Bronchial epithelial cell (primary cell): ENCODE data around the gene TMEM178B. TPM values are rescaled to one million over a fixed set of nuclear protein-coding genes. Genes with fewer than 3 reads are reported as not detected.
"Not testable (repeated sequence)": the region's sequence is repeated elsewhere in the genome, so short reads cannot be mapped to it uniquely, and the experiment has no call there.

Source experiments
- DNase-seq: peaks from one replicate; pipeline ENCODE4 v3.0.0-alpha.2; 2010; ENCODE audit warnings: low read depth
- FAIRE-seq: peaks from 2 replicates; lab custom pipeline; 2011; peaks lifted over from hg19 to GRCh38; lab: Jason Lieb, UNC
- H3K27me3 ChIP-seq: 2 replicates; pipeline ENCODE4 v1.5.1; 2011; ENCODE audit warnings: low read length; ENCODE audit not compliant: control insufficient read depth, insufficient read depth
- H3K36me3 ChIP-seq: 2 replicates; pipeline ENCODE4 v1.5.1; 2011; ENCODE audit warnings: low read length; ENCODE audit not compliant: control insufficient read depth, insufficient read depth
- H3K4me3 ChIP-seq: 2 replicates; pipeline ENCODE4 v1.5.1; 2011; ENCODE audit warnings: mild to moderate bottlenecking, low read depth, low read length, control low read depth
- CTCF ChIP-seq: IDR thresholded peaks from 2 replicates; pipeline ENCODE4 v1.5.1; 2011; ENCODE audit warnings: mild to moderate bottlenecking, moderate library complexity, low read length, control low read depth, inconsistent platforms; ENCODE audit not compliant: insufficient read depth, severe bottlenecking
- total RNA-seq: library from RNA; depleted of rRNA; stranded (reverse); fragments of >200 nt; gene quantifications from 2 replicates; pipeline ENCODE4 v1.2.1, GENCODE V29; 2014

TMEM178B gene
- under 0.01 TPM in 2 replicates for total RNA-seq

- peaks cover 23% of the 10 kb centered on the region for H3K27me3 ChIP-seq
- no peak for TF ChIP-seq CTCF
- no peak for DNase-seq
- H3K36me3 ChIP-seq, result no peaks in the 10 kb centered on the region
- H3K4me3 ChIP-seq, result peak within 1 kb of the TSS; percentile 33
- no peak for FAIRE-seq
Measured at GRCh38 chr7:141073641-141074161, at the start of gene TMEM178B. TMEM178B (plus strand) TSS chr7:141074064.

- H3K36me3 ChIP-seq, result no peaks in the 10 kb centered on the region
- TF ChIP-seq CTCF, result no peak
- DNase-seq (no peak), FAIRE-seq (no peak)
- H3K27me3 ChIP-seq, result no peaks in the 10 kb centered on the region
- H3K4me3 ChIP-seq, result no peak overlapping the region
Measured at GRCh38 chr7:141024668-141025067, 49.2 kb upstream of the TMEM178B start.

- H3K36me3 ChIP-seq, result no peaks in the 10 kb centered on the region
- DNase-seq (no peak), FAIRE-seq (no peak)
- no peak overlapping the region for H3K4me3 ChIP-seq
- no peaks in the 10 kb centered on the region for H3K27me3 ChIP-seq
- no peak for TF ChIP-seq CTCF
Measured at GRCh38 chr7:141027043-141027442, 46.8 kb upstream of the TMEM178B start.

GRCh38 chr7:141028767-141029166 lies 45.1 kb upstream of the TMEM178B start:
- DNase-seq (no peak), FAIRE-seq (no peak)
- H3K36me3 ChIP-seq, result no peaks in the 10 kb centered on the region
- TF ChIP-seq CTCF, result no peak
- no peak overlapping the region for H3K4me3 ChIP-seq
- no peaks in the 10 kb centered on the region for H3K27me3 ChIP-seq

- H3K36me3 ChIP-seq, H3K27me3 ChIP-seq, DNase-seq, H3K4me3 ChIP-seq, FAIRE-seq: not testable (repeated sequence)
Measured at GRCh38 chr7:141032539-141033323, 41.1 kb upstream of the TMEM178B start.

GRCh38 chr7:141038100-141038499 lies 35.8 kb upstream of the TMEM178B start:
- H3K4me3 ChIP-seq, FAIRE-seq, DNase-seq: not testable (repeated sequence)

More at GRCh38 chr7:141038100-141038499, 35.8 kb upstream of the TMEM178B start:
- H3K36me3 ChIP-seq, H3K27me3 ChIP-seq: not testable (repeated sequence)
